ENCODE measurements around the gene NDST3. TPM values are rescaled to one million over a fixed set of nuclear protein-coding genes. Genes with fewer than 3 reads are reported as not detected.

Gene NDST3
- polyA plus RNA-seq, 1 donor (not counting 4 experiments of a cell fraction or from before 2014, with no cell fraction given), result not detected

- Histone ChIP-seq H3K4me3 (ENCODE audit: control insufficient read depth in 2 of 3, extremely low read depth in 1 of 3, insufficient read depth in 2 of 3, low read depth in 1 of 3, low read length in 3 of 3) (no peak overlapping the region), H3K9ac (ENCODE audit: control insufficient read depth, extremely low read depth, insufficient read depth, low read length) (no peak overlapping the region), H3K36me3 (ENCODE audit: control insufficient read depth in 2 of 2, extremely low read depth in 1 of 2, insufficient read depth in 2 of 2, low read length in 2 of 2) (no peaks in the 10 kb centered on the region), H3K9me1 (ENCODE audit: control insufficient read depth, extremely low read depth, insufficient read depth, low read length) (no peaks in the 10 kb centered on the region), H2AFZ (ENCODE audit: control insufficient read depth, low read length) (no peak overlapping the region), H3K4me1 (ENCODE audit: control insufficient read depth, extremely low read depth, insufficient read depth, low read length) (no peaks in the 10 kb centered on the region), H3K27me3 (ENCODE audit: control insufficient read depth, extremely low read depth, insufficient read depth, low read length) (no peaks in the 10 kb centered on the region), H3K27ac (ENCODE audit: control insufficient read depth, insufficient read depth, low read length) (no peak overlapping the region), H3K79me2 (ENCODE audit: control insufficient read depth, insufficient read depth, low read length) (no peaks in the 10 kb centered on the region), H4K20me1 (ENCODE audit: control insufficient read depth, extremely low read depth, insufficient read depth, low read length) (no peaks in the 10 kb centered on the region), H3K9me3 (ENCODE audit: control insufficient read depth, low read depth, low read length) (no peaks in the 10 kb centered on the region), H3K4me2 (ENCODE audit: control insufficient read depth, extremely low read depth, insufficient read depth, low read depth, low read length) (no peak overlapping the region)
- no peak for FAIRE-seq
- TF ChIP-seq EZH2 (IDR thresholded peaks at IDR 0.05; ENCODE audit: low read length) (no peak), CTCF (optimal IDR thresholded peaks at IDR 0.05 in 1 of 3, IDR thresholded peaks at IDR 0.05 in 1 of 3, conservative IDR thresholded peaks at IDR 0.05 in 1 of 3; ENCODE audit: extremely low read depth in 1 of 3, insufficient read depth in 2 of 3, low read length in 3 of 3) (no peak)
- DNase-seq (ENCODE audit: low read depth, low spot score), result no peak
- dilution Hi-C loops (cut with MboI; ENCODE audit: extremely low pct_ligation_motif_present, low sequenced_read_pairs), result no loop called here
These were observed 107.0 kb downstream of the NDST3 start for GRCh38 chr4:118141240-118141639.

GRCh38 chr4:118154649-118155048 lies 120.4 kb downstream of the NDST3 start:
- FAIRE-seq, result no peak
- Histone ChIP-seq H3K4me1 (ENCODE audit: control insufficient read depth, extremely low read depth, insufficient read depth, low read length) (no peaks in the 10 kb centered on the region), H3K27ac (ENCODE audit: control insufficient read depth, insufficient read depth, low read length) (no peak overlapping the region), H2AFZ (ENCODE audit: control insufficient read depth, low read length) (no peak overlapping the region), H3K36me3 (ENCODE audit: control insufficient read depth in 2 of 2, extremely low read depth in 1 of 2, insufficient read depth in 2 of 2, low read length in 2 of 2) (no peaks in the 10 kb centered on the region), H3K27me3 (ENCODE audit: control insufficient read depth, extremely low read depth, insufficient read depth, low read length) (no peaks in the 10 kb centered on the region), H3K4me3 (ENCODE audit: control insufficient read depth in 2 of 3, extremely low read depth in 1 of 3, insufficient read depth in 2 of 3, low read depth in 1 of 3, low read length in 3 of 3) (no peak overlapping the region), H3K79me2 (ENCODE audit: control insufficient read depth, insufficient read depth, low read length) (no peaks in the 10 kb centered on the region), H3K9me1 (ENCODE audit: control insufficient read depth, extremely low read depth, insufficient read depth, low read length) (no peaks in the 10 kb centered on the region), H3K9ac (ENCODE audit: control insufficient read depth, extremely low read depth, insufficient read depth, low read length) (no peak overlapping the region), H4K20me1 (ENCODE audit: control insufficient read depth, extremely low read depth, insufficient read depth, low read length) (no peaks in the 10 kb centered on the region), H3K4me2 (ENCODE audit: control insufficient read depth, extremely low read depth, insufficient read depth, low read depth, low read length) (no peak overlapping the region), H3K9me3 (ENCODE audit: control insufficient read depth, low read depth, low read length) (no peaks in the 10 kb centered on the region)
- no peak for TF ChIP-seq EZH2 (IDR thresholded peaks at IDR 0.05; ENCODE audit: low read length)
- TF ChIP-seq CTCF (optimal IDR thresholded peaks at IDR 0.05 in 1 of 3, IDR thresholded peaks at IDR 0.05 in 1 of 3, conservative IDR thresholded peaks at IDR 0.05 in 1 of 3; ENCODE audit: extremely low read depth in 1 of 3, insufficient read depth in 2 of 3, low read length in 3 of 3), result no peak
- DNase-seq (ENCODE audit: low read depth, low spot score), result no peak
- dilution Hi-C loops (cut with MboI; ENCODE audit: extremely low pct_ligation_motif_present, low sequenced_read_pairs), result no loop called here
